ENCODE results near the gene BRPF1. TPM values are rescaled to one million over a fixed set of nuclear protein-coding genes. Genes with fewer than 3 reads are reported as not detected.

The BRPF1 gene
- total RNA-seq (2014; rRNA removed; shearing (Covaris generic)) = 10.1 and 10.6 TPM in 2 replicates

GRCh38 chr3:9731206-9732079 is at the start of gene BRPF1:
BRPF1 (plus strand) TSS chr3:9731735; CDS start chr3:9734141, 2,406 bp downstream.
- peak; percentile 97 for DNase-seq (ENCODE audit: low spot score)

DNA sequence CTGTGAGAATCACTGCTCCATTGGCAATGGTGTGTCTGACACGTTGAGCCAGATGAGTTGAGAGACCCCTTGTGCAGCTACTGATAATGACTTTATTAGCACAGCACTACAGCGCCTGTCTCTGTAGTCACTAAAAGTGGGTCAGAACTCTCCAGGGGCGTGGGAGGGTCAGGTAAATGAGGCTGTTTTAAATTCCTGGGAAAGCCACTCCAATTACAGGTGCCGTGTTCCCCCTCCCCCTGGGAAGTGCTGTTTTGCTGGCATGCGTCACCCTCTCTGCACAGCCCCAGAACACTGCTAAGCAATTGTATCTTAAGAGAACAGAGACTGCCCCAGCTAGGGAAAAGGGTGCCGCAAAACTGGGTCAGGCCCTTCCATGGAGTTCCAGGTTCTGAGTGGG is 49.4 kb upstream of the BRPF1 start:
- no peak for DNase-seq (ENCODE audit: low spot score)

GRCh38 chr3:9683426-9683825 is 48.1 kb upstream of the BRPF1 start:
- no peak for DNase-seq (ENCODE audit: low spot score)

- no peak for DNase-seq (ENCODE audit: low spot score)
Observed at GRCh38 chr3:9685216-9686049, 46.1 kb upstream of the BRPF1 start.

DNA sequence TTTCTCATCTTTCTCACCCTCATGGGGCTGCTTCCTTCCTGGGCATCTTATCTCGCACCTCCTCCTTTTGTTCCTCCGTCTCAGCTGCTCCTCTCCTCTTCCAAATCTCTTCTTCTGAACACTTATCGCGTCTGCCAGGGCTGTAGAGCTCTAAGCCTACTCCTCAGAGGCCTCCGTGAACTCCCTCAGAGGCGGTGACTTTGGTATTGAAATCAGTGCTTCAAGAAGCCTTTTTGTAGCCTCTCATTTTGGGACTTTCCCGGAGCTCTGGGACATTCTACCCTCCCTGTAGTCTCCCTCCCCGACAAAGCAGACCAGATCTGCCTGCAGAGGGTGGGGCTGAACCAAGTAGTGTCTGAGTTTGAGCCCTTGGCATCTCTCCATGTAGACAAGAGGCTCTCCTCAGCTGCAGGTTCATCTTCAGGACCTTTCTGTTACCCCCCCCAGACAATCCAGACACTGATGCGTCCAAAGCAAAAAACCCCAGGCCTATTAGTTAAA is 45.4 kb upstream of the BRPF1 start:
- DNase-seq (ENCODE audit: low spot score) = no peak

- no peak for DNase-seq (ENCODE audit: low spot score)
Observed at GRCh38 chr3:9686703-9687102, 44.8 kb upstream of the BRPF1 start.

- no peak for DNase-seq (ENCODE audit: low spot score)
Observed at GRCh38 chr3:9687514-9687913, 44.0 kb upstream of the BRPF1 start.

DNA sequence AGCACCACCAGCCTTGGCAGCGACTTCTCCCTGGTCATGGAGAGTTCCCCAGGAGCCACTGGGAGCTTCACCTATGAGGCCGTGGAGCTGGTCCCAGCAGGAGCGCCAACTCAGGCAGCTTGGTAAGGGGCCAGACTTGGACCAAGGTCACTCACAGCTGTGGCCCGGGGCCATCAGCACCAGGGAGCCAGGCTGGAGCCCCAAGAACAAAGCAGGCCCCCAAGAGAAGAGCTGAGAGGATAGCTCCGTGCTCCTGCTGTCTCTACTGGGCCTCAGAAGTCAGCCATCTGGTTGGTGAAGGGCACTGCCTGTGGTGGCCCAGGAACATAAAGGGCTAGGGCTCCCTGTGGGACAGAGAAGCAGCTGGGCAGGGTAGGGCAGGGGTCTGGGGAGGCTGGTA is 42.6 kb upstream of the BRPF1 start:
- no peak for DNase-seq (ENCODE audit: low spot score)

- DNase-seq (ENCODE audit: low spot score) = no peak
Observed at GRCh38 chr3:9689757-9690156, 41.8 kb upstream of the BRPF1 start.

GRCh38 chr3:9690451-9691450 is 40.8 kb upstream of the BRPF1 start:
- DNase-seq (ENCODE audit: low spot score) = no peak

DNA sequence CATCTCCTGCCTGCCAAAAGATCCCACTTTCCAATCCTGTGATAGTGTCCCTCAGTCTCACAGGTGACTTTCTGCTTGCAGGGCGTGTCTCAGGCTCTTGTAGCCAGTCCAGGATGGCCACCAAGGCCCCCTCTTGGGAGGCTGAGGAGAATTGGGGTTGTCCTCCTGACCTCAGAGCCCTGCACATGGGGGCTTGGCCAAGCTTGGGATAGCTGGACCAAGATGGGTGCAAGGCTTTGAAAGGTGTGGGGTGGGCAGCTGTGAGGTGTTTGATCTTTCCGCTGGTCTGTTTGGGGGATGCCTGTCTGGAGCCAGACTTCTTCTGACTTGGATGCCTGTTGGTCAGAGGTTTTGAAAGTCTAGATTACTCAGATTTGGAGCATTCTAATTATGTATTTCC is 39.9 kb upstream of the BRPF1 start:
- no peak for DNase-seq (ENCODE audit: low spot score)

- DNase-seq (ENCODE audit: low spot score) = no peak
Observed at GRCh38 chr3:9692416-9692815, 39.1 kb upstream of the BRPF1 start.

DNA sequence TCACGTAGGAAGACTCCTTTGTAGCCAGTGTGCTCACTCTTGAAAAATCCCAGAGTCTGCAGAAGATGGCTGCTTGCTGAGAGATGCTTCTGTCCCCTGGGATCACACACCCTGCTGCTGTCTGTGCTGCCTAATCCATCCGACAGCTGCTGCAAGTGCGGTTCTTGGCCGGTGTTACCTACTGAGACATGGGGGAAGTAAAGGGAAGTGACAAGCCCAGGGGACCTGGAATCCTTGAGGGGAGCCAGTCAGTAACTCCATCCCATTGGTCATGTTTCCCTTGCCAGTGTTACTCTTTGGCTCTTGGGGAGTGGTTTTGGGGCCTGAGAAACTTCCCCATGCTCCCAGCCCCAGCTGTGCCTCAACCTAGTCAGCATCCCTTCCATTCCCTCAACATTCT is 36.2 kb upstream of the BRPF1 start:
- no peak for DNase-seq (ENCODE audit: low spot score)

- no peak for DNase-seq (ENCODE audit: low spot score)
Observed at GRCh38 chr3:9695746-9696145, 35.8 kb upstream of the BRPF1 start.

DNA sequence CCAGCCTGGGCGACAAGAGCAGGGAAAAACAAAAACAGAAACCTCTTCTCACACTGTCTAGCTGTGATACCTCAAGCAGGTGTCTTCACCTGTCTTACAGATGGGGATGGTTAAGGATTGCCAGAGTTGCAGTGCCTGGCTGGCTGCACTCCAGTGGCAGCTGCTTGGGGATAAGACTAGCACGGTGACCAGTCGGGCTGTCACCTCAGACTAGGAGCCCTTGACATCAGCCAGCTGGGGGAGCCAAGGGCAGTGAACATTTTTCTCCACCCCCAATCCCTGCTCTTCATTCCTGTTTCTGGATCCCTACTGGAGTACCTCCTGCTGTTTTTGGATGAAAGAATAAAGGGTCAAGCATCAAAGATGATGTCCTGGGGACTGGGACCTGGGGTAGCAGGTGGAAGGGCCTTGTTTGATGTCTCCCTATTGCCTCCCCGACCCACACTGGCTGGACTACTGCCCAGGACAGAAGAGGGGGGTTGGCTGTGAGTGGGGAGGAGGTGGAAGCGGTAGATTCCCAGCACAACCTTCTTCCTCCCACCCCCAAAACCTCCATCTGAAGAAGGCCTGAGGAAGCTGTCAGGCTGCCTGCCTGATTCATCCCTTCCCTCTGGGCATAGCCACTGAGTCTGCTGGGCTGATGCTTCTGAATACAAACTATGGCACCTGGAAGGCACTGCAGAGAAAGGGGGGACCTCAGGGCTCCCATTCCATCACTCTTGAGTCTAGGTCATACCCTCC is 34.9 kb upstream of the BRPF1 start:
- DNase-seq (ENCODE audit: low spot score) = no peak

- no peak for DNase-seq (ENCODE audit: low spot score)
Observed at GRCh38 chr3:9697892-9698291, 33.6 kb upstream of the BRPF1 start.

DNA sequence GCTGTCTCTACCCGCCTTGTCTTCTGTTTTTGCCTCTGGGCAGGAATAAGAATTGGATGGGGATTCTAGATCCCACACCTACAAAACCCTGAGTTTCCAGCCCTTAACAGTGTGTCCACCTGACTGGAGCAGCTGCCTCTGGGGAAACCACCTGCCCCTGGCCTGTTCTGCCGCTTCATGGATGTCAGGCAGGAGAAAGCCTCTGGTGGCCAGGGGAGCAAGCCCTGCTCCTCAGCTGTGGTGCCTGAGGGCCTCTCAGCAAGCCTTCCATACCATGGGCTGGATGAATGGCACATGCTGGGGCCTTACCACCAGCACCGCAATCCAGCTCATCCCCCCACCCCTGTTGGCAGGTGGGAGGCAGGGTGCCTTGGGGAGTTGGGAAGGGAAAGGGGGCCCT is 33.2 kb upstream of the BRPF1 start:
- DNase-seq (ENCODE audit: low spot score) = no peak

DNA sequence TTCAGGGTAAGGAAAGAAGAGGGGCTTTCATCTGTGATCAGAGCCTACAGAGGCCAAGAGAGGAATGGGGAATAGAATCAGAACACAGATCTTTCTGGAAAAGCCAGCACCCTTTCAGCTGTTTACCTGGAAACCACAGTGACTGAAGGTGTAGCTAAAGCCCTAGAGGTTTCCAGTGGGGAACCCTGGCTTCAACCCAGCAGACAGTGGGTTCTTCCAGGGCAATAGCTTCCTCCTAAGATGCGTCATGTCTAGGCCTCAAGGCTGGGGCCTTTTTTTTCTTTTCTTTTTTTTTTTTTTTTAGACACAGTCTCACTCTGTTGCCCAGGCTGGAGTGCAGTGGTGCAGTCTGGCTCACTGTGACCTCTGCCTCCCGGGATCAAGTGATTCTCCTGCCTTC is 31.0 kb upstream of the BRPF1 start:
- DNase-seq (ENCODE audit: low spot score) = no peak

DNA sequence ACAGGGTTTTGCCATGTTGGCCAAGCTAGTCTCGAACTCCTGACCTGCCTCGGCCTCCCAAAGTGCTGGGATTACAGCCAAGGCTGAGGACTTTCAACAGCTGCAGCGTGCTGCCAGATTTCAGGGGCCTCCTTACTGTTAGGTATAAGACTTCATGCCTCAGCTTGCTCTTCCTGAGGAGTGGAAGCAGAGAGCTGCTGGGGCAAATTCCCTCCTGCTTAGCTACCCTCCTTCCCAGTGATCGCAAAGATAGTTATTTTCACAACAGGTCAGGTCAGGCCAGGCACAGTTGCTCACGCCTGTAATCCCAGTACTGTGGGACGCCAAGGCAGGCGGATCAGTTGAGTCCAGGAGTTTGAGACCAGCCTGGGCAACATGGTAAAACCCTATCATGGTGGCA is 30.5 kb upstream of the BRPF1 start:
- no peak for DNase-seq (ENCODE audit: low spot score)

- DNase-seq (ENCODE audit: low spot score) = no peak
Observed at GRCh38 chr3:9701711-9702110, 29.8 kb upstream of the BRPF1 start.

DNA sequence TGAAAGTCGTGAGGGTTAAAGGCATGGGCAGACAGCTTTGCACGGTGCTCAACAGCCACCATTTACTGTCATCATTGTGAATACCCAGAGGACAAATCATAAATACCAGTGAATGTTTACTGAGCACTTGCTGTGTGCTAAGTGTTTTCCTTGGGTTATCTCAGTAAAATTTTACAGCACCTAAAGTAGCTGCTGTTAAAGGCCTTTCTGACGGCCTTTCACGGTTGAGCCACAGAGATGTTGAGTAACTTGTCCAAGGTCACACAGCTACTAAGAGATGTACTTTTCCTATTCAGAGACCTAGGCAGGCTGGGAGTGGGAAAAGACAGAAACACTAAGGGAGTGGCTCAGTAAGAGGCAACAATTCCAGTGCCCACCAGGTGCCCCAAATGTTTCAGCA is 28.3 kb upstream of the BRPF1 start:
- no peak for DNase-seq (ENCODE audit: low spot score)

Data from H4 (cell line).